Retinal pigment epithelial cell (primary cell): ENCODE measurements around the gene ZEB2.

Source experiments
- DNase-seq: peaks from one replicate; pipeline ENCODE4 v3.0.0-alpha.2; 2010; ENCODE audit warnings: low read depth
- H3K4me3 ChIP-seq: 2 replicates; pipeline ENCODE4 v1.5.1; 2011; ENCODE audit warnings: mild to moderate bottlenecking, low read length, control low read depth, moderate library complexity
- CTCF ChIP-seq: conservative IDR thresholded peaks from 2 replicates; pipeline ENCODE4 v1.5.1; 2011; ENCODE audit warnings: low read depth, low read length, control low read depth, inconsistent platforms

Gene ZEB2

GRCh38 chr2:144445196-144445595 lies 74.7 kb downstream of the ZEB2 start:
- no peak overlapping the region for H3K4me3 ChIP-seq
- no peak for DNase-seq
- TF ChIP-seq CTCF: no peak

GRCh38 chr2:144443837-144444817 lies 75.8 kb downstream of the ZEB2 start:
- no peak for TF ChIP-seq CTCF
- no peak for DNase-seq
- no peak overlapping the region for H3K4me3 ChIP-seq

- no peak for DNase-seq
- TF ChIP-seq CTCF: no peak
- no peak overlapping the region for H3K4me3 ChIP-seq
Measured at GRCh38 chr2:144441711-144442141, 78.2 kb downstream of the ZEB2 start.

- TF ChIP-seq CTCF: no peak
- no peak overlapping the region for H3K4me3 ChIP-seq
Measured at GRCh38 chr2:144439993-144440392, 79.9 kb downstream of the ZEB2 start.

GRCh38 chr2:144438801-144439631 lies 80.9 kb downstream of the ZEB2 start:
- no peak for DNase-seq
- TF ChIP-seq CTCF: no peak

More at GRCh38 chr2:144439993-144440392, 79.9 kb downstream of the ZEB2 start:
- DNase-seq: no peak

GRCh38 chr2:144437636-144438035 lies 82.3 kb downstream of the ZEB2 start:
- DNase-seq: no peak
- TF ChIP-seq CTCF: no peak
- H3K4me3 ChIP-seq: no peak overlapping the region

More at GRCh38 chr2:144438801-144439631, 80.9 kb downstream of the ZEB2 start:
- H3K4me3 ChIP-seq: no peak overlapping the region
